Mucosa of descending colon (tissue), 3 donors: ENCODE data around the gene ANK3. TPM values are rescaled to one million over a fixed set of nuclear protein-coding genes. Genes with fewer than 3 reads are reported as not detected.
A peak's percentile ranks its signal among the peaks of the same experiment; 100 is the strongest.

ENCODE experiments used
- ATAC-seq: fragments of 200-7000 bp; cut with Tn5 transposase; one replicate; pipeline ENCODE4 v1.9.1; 2020; ENCODE audit warnings: mild to moderate bottlenecking, moderate library complexity
- DNase-seq, 3 donors: peaks; one replicate each; pipeline ENCODE4 v3.0.0-alpha.2; 2020
- H3K36me3 ChIP-seq: fragments of 200-600 bp; one replicate; pipeline ENCODE4 v1.8.0; 2021; ENCODE audit warnings: low read depth, mild to moderate bottlenecking
- H3K4me1 ChIP-seq: fragments of 200-600 bp; one replicate; pipeline ENCODE4 v1.8.0; 2021; ENCODE audit warnings: low read depth, mild to moderate bottlenecking
- H3K4me3 ChIP-seq: fragments of 200-600 bp; one replicate; pipeline ENCODE4 v1.8.0; 2021; ENCODE audit warnings: mild to moderate bottlenecking
- H3K9me3 ChIP-seq: fragments of 200-600 bp; one replicate; pipeline ENCODE4 v1.8.0; 2021; ENCODE audit warnings: mild to moderate bottlenecking
- intact Hi-C, 2 donors: fragments of 100-400 bp; cut with DNase I in 1 of 2; cut with micrococcal nuclease in 1 of 2; formaldehyde crosslinking; loops; one replicate each; pipeline versions ENCODE4 v1.11.0 to v1.11.1; 2022; cut with DNase I, micrococcal nuclease
- total RNA-seq, 3 donors: library from RNA; stranded (reverse); fragmentation: NEBNext Ultra II Directional in 2 of 3; extraction: Animal tissue kit (Norgen Biotek cat#: 25700) in 2 of 3; gene quantifications; one replicate each; pipeline versions ENCODE4 v1.2.1 to v1.2.4, GENCODE V29; 2021 to 2023
- TF ChIP-seq, protein P1 (sequence below): fragments of 200-600 bp; IDR thresholded peaks from one replicate; pipeline ENCODE4 v1.8.0; 2022; ENCODE audit warnings: antibody characterized with exemption, mild to moderate bottlenecking
- donor health status: DM: no; HTN: no; CAD: no; lungs with moderate emphysema.
- donor health status: DM: no; HTN: no; CAD: no.
- donor health status: DM: no; HTN: yes; CAD: no.

ANK3 gene
- total RNA-seq, 3 donors from 2014 or later, result 67.7 to 145 (median 74.0) TPM

DNA sequence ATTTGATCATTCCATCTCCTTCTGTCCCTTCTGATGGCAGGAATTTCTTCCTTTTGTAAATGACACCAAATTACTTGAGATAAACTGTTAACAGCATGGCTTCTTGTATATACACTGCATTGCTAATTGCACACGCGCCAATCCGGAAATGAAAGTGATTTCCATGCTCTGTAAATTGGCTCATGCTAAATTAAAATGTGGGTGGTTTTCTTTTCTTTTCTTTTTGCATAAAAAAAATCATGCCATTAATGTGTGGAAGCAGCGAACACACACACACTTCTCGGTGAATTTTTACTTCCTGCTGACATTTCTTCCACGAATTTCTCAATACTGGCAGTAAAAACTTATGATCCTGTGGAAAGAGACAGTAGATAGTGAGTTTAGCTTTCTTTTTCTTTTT, 360.2 kb downstream of the ANK3 start:
- no peak overlapping the region for H3K4me3 ChIP-seq
- intact Hi-C loops, result no loop called here
- no peaks in the 10 kb centered on the region for H3K9me3 ChIP-seq
- no peaks in the 10 kb centered on the region for H3K36me3 ChIP-seq
- TF ChIP-seq, protein P1, sequence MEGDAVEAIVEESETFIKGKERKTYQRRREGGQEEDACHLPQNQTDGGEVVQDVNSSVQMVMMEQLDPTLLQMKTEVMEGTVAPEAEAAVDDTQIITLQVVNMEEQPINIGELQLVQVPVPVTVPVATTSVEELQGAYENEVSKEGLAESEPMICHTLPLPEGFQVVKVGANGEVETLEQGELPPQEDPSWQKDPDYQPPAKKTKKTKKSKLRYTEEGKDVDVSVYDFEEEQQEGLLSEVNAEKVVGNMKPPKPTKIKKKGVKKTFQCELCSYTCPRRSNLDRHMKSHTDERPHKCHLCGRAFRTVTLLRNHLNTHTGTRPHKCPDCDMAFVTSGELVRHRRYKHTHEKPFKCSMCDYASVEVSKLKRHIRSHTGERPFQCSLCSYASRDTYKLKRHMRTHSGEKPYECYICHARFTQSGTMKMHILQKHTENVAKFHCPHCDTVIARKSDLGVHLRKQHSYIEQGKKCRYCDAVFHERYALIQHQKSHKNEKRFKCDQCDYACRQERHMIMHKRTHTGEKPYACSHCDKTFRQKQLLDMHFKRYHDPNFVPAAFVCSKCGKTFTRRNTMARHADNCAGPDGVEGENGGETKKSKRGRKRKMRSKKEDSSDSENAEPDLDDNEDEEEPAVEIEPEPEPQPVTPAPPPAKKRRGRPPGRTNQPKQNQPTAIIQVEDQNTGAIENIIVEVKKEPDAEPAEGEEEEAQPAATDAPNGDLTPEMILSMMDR, result no peak
- DNase-seq (no peak), ATAC-seq (peak; percentile 29)
- no peaks in the 10 kb centered on the region for H3K4me1 ChIP-seq

- DNase-seq (no peak), ATAC-seq (no peak)
- TF ChIP-seq, protein P1, result no peak
- Histone ChIP-seq H3K36me3 (no peaks in the 10 kb centered on the region), H3K4me3 (no peak overlapping the region), H3K4me1 (no peaks in the 10 kb centered on the region), H3K9me3 (no peaks in the 10 kb centered on the region)
- intact Hi-C loops, result no loop called here
Measured at GRCh38 chr10:60028081-60028480, 361.6 kb downstream of the ANK3 start.

- Histone ChIP-seq H3K36me3 (no peaks in the 10 kb centered on the region), H3K4me1 (no peaks in the 10 kb centered on the region), H3K9me3 (no peaks in the 10 kb centered on the region), H3K4me3 (no peak overlapping the region)
- ATAC-seq, result no peak
- TF ChIP-seq, protein P1, result no peak
- DNase-seq, result no peak
- intact Hi-C loops, result no loop called here
Measured at GRCh38 chr10:60025279-60025678, 364.4 kb downstream of the ANK3 start.

GRCh38 chr10:60024506-60024905, 365.2 kb downstream of the ANK3 start:
- Histone ChIP-seq H3K36me3 (no peaks in the 10 kb centered on the region), H3K4me1 (no peaks in the 10 kb centered on the region), H3K4me3 (no peak overlapping the region), H3K9me3 (no peaks in the 10 kb centered on the region)
- intact Hi-C loops, result no loop called here
- DNase-seq, result no peak
- ATAC-seq, result no peak
- TF ChIP-seq, protein P1, result no peak

DNA sequence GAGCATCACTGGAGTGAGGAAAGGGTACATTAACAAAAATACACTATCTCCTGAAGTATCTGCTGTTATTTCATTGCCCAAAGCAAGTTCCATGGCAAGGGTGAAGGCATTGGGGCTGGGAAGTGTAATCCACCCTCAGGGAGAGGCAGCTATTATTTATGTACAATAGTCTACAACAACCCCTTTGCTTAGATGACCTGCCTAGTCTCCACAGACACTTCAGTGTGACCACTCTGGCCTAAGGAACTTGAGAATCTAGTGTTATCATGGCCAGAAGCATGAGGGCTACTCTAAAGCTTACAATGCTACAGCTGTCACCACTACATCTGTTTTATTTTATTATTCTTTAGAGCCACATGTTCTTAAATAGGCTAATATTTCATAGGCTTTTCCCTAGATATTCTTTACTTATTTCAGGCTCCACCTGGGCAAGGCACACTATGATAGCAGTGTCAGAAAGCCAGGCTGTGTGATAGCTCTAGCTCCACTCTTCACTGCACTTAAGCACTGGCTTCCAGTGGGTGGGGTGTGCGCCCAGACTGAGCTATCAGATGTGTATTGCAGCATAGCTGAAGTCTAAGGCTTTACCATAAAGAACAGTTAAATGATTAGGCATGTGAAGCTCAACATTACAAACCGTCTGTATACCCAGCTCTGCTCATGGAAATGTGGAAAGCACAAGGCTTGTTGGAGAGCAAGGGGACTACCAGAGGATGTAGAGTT, 366.4 kb downstream of the ANK3 start:
- TF ChIP-seq, protein P1, result no peak
- no peaks in the 10 kb centered on the region for H3K4me1 ChIP-seq
- no peaks in the 10 kb centered on the region for H3K36me3 ChIP-seq
- DNase-seq (no peak), ATAC-seq (no peak)
- H3K9me3 ChIP-seq, result no peaks in the 10 kb centered on the region
- intact Hi-C loops, result no loop called here
- no peak overlapping the region for H3K4me3 ChIP-seq
